ENCODE data around the gene LARP6.

GRCh38 chr15:70851889-70852288 is 2.1 kb downstream of the LARP6 start:
- TF ChIP-seq, protein P1, sequence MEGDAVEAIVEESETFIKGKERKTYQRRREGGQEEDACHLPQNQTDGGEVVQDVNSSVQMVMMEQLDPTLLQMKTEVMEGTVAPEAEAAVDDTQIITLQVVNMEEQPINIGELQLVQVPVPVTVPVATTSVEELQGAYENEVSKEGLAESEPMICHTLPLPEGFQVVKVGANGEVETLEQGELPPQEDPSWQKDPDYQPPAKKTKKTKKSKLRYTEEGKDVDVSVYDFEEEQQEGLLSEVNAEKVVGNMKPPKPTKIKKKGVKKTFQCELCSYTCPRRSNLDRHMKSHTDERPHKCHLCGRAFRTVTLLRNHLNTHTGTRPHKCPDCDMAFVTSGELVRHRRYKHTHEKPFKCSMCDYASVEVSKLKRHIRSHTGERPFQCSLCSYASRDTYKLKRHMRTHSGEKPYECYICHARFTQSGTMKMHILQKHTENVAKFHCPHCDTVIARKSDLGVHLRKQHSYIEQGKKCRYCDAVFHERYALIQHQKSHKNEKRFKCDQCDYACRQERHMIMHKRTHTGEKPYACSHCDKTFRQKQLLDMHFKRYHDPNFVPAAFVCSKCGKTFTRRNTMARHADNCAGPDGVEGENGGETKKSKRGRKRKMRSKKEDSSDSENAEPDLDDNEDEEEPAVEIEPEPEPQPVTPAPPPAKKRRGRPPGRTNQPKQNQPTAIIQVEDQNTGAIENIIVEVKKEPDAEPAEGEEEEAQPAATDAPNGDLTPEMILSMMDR (IDR thresholded peaks at IDR 0.05) = no peak
- TF ChIP-seq POLR2A (IDR thresholded peaks at IDR 0.05) = no peak

Data from testis (tissue), 2 donors.